Endothelial cell of umbilical vein (primary cell): ENCODE data around the gene ARHGEF5.
"Not testable (repeated sequence)": the region's sequence is repeated elsewhere in the genome, so short reads cannot be mapped to it uniquely, and the experiment has no call there.

Source experiments
- CTCF ChIP-seq, 2 donors: IDR thresholded peaks; 1 replicate in 1 of 2; 2 replicates in 1 of 2; pipeline ENCODE4 v1.5.1; 2011; ENCODE audit warnings: low read length in 2 of 2, mild to moderate bottlenecking in 2 of 2, moderate library complexity in 2 of 2, control low read depth in 1 of 2, inconsistent platforms in 1 of 2, low read depth in 1 of 2; ENCODE audit not compliant: insufficient read depth in 1 of 2; ENCODE audit errors: extremely low read depth in 1 of 2
- EZH2 ChIP-seq: IDR thresholded peaks from 2 replicates; pipeline ENCODE4 v1.6.1; 2012; ENCODE audit warnings: borderline replicate concordance, low read depth, mild to moderate bottlenecking, moderate library complexity, low read length, inconsistent platforms; ENCODE audit not compliant: severe bottlenecking
- FOS ChIP-seq: IDR thresholded peaks from 2 replicates; pipeline ENCODE4 v1.6.1; 2011; ENCODE audit warnings: mild to moderate bottlenecking, low read length, moderate library complexity, borderline replicate concordance; ENCODE audit not compliant: insufficient read depth
- MYC ChIP-seq: IDR thresholded peaks from one replicate; pipeline ENCODE4 v1.6.1; 2011; ENCODE audit warnings: mild to moderate bottlenecking, low read depth, low read length
- POLR2A ChIP-seq: IDR thresholded peaks from 2 replicates; pipeline ENCODE4 v1.6.1; 2012; ENCODE audit warnings: low read depth, mild to moderate bottlenecking, control low read depth, low read length
- POLR2AphosphoS5 ChIP-seq: IDR thresholded peaks from 2 replicates; pipeline ENCODE4 v1.6.1; 2012; ENCODE audit warnings: low read depth, mild to moderate bottlenecking, control low read depth, low read length, moderate library complexity; ENCODE audit not compliant: insufficient read depth
- TF ChIP-seq, protein P1 (sequence below): IDR thresholded peaks from 2 replicates; pipeline ENCODE4 v1.6.1; 2011; ENCODE audit not compliant: insufficient read depth, insufficient read length

DNA sequence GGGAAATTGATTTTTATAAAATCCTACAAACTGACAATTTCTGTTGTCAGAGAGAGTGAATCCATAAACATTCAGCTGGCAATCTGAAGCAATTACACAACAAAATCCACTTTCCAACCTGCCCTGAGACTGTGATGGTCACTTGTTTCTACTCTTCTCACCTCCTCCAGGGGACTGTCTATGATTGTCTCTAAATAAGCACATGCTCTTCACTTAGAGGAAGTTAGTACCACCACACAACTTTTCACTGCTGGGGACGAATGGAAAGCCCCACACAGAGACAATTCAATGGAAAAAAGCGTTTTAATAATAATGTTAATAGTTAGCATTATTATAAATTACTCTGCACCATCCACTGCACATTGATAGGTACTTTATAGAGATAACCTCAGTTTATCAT is 35.7 kb upstream of the ARHGEF5 start:
- TF ChIP-seq, protein P1, sequence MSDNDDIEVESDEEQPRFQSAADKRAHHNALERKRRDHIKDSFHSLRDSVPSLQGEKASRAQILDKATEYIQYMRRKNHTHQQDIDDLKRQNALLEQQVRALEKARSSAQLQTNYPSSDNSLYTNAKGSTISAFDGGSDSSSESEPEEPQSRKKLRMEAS, result not testable (repeated sequence)
- TF ChIP-seq CTCF (IDR thresholded peaks at IDR 0.05; ENCODE audit: extremely low read depth in 1 of 2, insufficient read depth in 1 of 2, low read depth in 1 of 2, low read length in 2 of 2); POLR2AphosphoS5; POLR2A; FOS; EZH2; MYC: not testable (repeated sequence)
